Loucy (cell line): ENCODE data around the gene RBP2.

Experiments
- EZH2phosphoT487 ChIP-seq: fragments of 200-600 bp; IDR thresholded peaks from 2 replicates; pipeline ENCODE4 v1.6.1; 2018; ENCODE audit warnings: antibody characterized with exemption, mild to moderate bottlenecking, moderate library complexity, borderline replicate concordance
- TF ChIP-seq, protein P1 (sequence below): fragments of 200-600 bp; sonication (generic); conservative IDR thresholded peaks from 2 replicates; pipeline ENCODE4 v1.5.1; 2014; ENCODE audit warnings: mild to moderate bottlenecking, antibody characterized with exemption, low read length

DNA sequence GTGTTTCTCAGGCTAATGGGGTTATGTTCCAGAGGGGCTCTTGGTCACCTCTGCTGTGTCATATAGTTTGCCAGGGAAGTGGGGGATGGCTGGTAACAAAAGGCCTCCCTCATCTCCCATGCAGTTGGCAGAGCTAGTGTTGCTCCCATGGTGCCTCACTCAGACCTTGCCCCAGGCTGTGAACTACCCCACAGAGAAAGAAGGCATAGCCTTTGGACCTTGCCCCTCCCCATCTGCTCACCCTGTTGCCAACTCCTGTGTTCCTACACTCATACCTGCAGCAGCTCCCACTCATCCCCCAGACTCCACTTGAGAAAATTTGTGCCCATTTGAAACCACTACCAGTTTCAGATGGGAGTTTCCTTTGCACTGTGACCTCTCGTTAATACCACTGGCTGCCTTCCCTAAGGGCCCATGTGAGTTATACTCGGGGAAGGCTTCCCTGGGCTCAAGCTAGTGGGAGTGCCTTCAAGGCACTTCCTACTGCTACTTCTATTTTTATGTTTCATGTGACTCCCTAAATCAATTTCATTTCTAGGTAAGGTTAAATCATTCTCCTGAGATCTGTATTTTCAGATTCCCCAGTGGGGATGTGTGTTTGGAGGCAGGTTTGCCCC lies 61.6 kb downstream of the RBP2 start:
- TF ChIP-seq, protein P1, sequence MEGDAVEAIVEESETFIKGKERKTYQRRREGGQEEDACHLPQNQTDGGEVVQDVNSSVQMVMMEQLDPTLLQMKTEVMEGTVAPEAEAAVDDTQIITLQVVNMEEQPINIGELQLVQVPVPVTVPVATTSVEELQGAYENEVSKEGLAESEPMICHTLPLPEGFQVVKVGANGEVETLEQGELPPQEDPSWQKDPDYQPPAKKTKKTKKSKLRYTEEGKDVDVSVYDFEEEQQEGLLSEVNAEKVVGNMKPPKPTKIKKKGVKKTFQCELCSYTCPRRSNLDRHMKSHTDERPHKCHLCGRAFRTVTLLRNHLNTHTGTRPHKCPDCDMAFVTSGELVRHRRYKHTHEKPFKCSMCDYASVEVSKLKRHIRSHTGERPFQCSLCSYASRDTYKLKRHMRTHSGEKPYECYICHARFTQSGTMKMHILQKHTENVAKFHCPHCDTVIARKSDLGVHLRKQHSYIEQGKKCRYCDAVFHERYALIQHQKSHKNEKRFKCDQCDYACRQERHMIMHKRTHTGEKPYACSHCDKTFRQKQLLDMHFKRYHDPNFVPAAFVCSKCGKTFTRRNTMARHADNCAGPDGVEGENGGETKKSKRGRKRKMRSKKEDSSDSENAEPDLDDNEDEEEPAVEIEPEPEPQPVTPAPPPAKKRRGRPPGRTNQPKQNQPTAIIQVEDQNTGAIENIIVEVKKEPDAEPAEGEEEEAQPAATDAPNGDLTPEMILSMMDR: no peak
- no peak for TF ChIP-seq EZH2phosphoT487
